GM12864 (cell line): Measurements from ENCODE around the gene FGD1.

Experiments used
- DNase-seq: peaks from one replicate; pipeline ENCODE4 v3.0.0-alpha.2; 2011; ENCODE audit warnings: low read depth
- H3K4me3 ChIP-seq: 2 replicates; pipeline ENCODE4 v1.5.1; 2011; ENCODE audit warnings: mild to moderate bottlenecking, low read depth, low read length, control low read depth
- TF ChIP-seq, protein P1 (sequence below): IDR thresholded peaks from 2 replicates; pipeline ENCODE4 v1.5.1; 2011; ENCODE audit warnings: low read depth, mild to moderate bottlenecking, moderate library complexity, low read length, control low read depth, inconsistent platforms; ENCODE audit errors: missing control alignments

The FGD1 gene

DNA sequence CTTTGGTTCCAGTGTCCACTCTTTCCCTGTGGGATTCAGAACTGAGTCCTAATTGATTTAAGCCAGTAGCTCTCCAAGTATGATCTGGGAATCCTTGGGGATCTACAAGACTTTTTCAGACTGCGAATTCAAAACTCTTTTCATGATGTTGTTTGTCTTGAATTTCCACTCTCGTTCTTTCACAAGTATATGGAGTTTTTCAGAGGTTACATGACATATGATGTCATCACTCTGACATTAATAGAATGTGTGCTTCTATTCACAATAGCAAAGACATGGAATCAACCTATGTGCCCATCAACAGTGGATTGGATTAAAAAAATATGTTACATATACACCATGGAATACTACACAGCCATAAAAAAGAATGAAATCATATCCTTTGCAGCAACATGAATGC, 79.1 kb downstream of the FGD1 start:
- no peak overlapping the region for H3K4me3 ChIP-seq
- TF ChIP-seq, protein P1, sequence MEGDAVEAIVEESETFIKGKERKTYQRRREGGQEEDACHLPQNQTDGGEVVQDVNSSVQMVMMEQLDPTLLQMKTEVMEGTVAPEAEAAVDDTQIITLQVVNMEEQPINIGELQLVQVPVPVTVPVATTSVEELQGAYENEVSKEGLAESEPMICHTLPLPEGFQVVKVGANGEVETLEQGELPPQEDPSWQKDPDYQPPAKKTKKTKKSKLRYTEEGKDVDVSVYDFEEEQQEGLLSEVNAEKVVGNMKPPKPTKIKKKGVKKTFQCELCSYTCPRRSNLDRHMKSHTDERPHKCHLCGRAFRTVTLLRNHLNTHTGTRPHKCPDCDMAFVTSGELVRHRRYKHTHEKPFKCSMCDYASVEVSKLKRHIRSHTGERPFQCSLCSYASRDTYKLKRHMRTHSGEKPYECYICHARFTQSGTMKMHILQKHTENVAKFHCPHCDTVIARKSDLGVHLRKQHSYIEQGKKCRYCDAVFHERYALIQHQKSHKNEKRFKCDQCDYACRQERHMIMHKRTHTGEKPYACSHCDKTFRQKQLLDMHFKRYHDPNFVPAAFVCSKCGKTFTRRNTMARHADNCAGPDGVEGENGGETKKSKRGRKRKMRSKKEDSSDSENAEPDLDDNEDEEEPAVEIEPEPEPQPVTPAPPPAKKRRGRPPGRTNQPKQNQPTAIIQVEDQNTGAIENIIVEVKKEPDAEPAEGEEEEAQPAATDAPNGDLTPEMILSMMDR, result no peak
- no peak for DNase-seq

DNA sequence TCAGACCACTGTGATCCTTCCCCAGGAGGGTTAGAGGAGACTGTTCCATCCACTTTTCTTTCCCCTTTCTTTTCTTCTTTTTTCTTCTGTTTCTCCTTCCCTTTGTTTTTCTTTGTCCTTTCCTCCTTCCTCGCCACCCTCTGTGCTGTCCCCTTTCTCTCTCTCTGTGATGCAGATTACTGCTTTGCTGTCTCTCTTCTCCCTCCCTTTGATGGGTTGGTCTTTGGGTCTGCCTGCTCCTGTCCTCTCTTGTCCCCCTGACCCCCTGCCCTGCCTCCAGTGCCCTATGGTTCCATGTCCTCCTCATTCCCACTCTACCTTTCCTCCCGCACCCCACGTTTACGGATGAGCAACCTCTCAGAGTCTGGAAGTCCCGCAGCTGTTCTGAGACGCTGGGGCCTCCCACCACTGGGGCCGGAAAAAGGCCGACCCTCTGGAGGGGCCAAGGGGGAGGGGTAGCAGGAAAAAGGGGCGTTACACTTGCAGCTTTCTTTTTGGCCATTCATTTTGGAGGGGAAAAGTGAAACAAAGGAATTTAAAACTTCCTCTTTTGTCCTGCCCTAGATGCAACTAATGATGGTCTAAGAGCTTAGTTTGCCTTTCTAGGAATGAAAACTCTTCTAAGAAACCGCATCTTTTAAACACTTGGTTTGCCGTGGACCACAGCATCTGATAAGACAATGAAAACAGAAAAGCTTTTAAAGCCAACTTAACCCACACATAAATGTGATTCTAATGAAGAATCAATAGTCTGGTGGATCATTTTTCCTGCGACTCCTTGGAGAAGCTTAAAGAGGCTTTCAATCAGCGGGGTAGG, 80.3 kb downstream of the FGD1 start:
- TF ChIP-seq, protein P1, result no peak
- H3K4me3 ChIP-seq, result no peak overlapping the region
- no peak for DNase-seq

GRCh38 chrX:54413753-54414152, 82.3 kb downstream of the FGD1 start:
- DNase-seq, result no peak
- TF ChIP-seq, protein P1, result no peak
- no peak overlapping the region for H3K4me3 ChIP-seq

- TF ChIP-seq, protein P1, result no peak
- no peak for DNase-seq
- no peak overlapping the region for H3K4me3 ChIP-seq
These were observed 84.3 kb downstream of the FGD1 start for GRCh38 chrX:54411732-54412131.

DNA sequence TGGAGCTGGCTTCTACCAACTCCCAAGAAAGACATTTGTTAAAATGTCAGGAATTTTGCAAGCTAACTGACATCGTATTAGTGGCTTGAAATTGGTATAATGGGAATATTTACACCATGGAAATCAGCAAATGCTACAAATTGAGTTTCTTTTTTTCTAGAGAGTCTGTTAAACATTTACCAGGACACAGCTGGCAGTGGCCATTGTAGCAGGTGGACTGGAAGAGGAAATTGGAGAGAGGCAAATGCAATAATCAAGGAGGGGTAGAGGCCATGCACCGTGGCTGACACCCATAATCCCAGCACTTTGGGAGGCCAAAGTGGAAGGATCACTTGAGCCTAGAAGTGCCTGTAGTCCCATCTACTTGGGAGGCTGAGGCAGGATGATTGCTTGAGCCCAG, 88.8 kb downstream of the FGD1 start:
- DNase-seq, result no peak
- TF ChIP-seq, protein P1, result no peak

GRCh38 chrX:54397113-54397512, 98.9 kb downstream of the FGD1 start:
- no peak for DNase-seq
- TF ChIP-seq, protein P1, result no peak
- no peak overlapping the region for H3K4me3 ChIP-seq

More for the DNA sequence above, 88.8 kb downstream of the FGD1 start:
- H3K4me3 ChIP-seq, result no peak overlapping the region
